ENCODE measurements around the gene MBD5. TPM values are rescaled to one million over a fixed set of nuclear protein-coding genes. Genes with fewer than 3 reads are reported as not detected.

Gene MBD5
- total RNA-seq (10 to 100 TPM; 15.6 to 61.7 (median 42.3) TPM), polyA plus RNA-seq (10 to 100 TPM in 2 of 3 donors, 1 to 10 TPM in 1; 5.6 to 26.4 (median 24.8) TPM)
- long read RNA-seq, donor 1, full-length matches to known transcripts: 6 of 6 reads
- long read RNA-seq, donor 1, partial matches to known transcripts: 0 of 6 reads
- long read RNA-seq, donor 1, other reads (novel, unspliced or antisense): 0 of 6 reads
- long read RNA-seq, donor 2, full-length matches to known transcripts: 3 of 3 reads
- long read RNA-seq, donor 2, partial matches to known transcripts: 0 of 3 reads
- long read RNA-seq, donor 2, other reads (novel, unspliced or antisense): 0 of 3 reads
- long read RNA-seq, donor 3, full-length matches to known transcripts: 2 of 2 reads
- long read RNA-seq, donor 3, partial matches to known transcripts: 0 of 2 reads
- long read RNA-seq, donor 3, other reads (novel, unspliced or antisense): 0 of 2 reads
- long read RNA-seq, donor 4, full-length matches to known transcripts: 2 of 4 reads
- long read RNA-seq, donor 4, partial matches to known transcripts: 0 of 4 reads
- long read RNA-seq, donor 4, other reads (novel, unspliced or antisense): 2 of 4 reads
- long read RNA-seq, donor 5, full-length matches to known transcripts: 1 of 2 reads
- long read RNA-seq, donor 5, partial matches to known transcripts: 1 of 2 reads
- long read RNA-seq, donor 5, other reads (novel, unspliced or antisense): 0 of 2 reads
- long read RNA-seq, donor 6, full-length matches to known transcripts: 3 of 12 reads
- long read RNA-seq, donor 6, partial matches to known transcripts: 4 of 12 reads
- long read RNA-seq, donor 6, other reads (novel, unspliced or antisense): 5 of 12 reads
- long read RNA-seq, donor 7, partial matches to known transcripts: 0 of 1 reads
- long read RNA-seq, donor 7, other reads (novel, unspliced or antisense): 0 of 1 reads
- long read RNA-seq, donor 8, full-length matches to known transcripts: 3 of 3 reads
- long read RNA-seq, donor 8, partial matches to known transcripts: 0 of 3 reads
- long read RNA-seq, donor 8, other reads (novel, unspliced or antisense): 0 of 3 reads
- long read RNA-seq, donor 9, partial matches to known transcripts: 0 of 2 reads
- long read RNA-seq, donor 9, other reads (novel, unspliced or antisense): 0 of 2 reads
- long read RNA-seq, donor 10, partial matches to known transcripts: 0 of 1 reads
- long read RNA-seq, donor 10, other reads (novel, unspliced or antisense): 0 of 1 reads

- peak in 6 of 7 donors; percentile 53 to 77 (median 58) for DNase-seq
- TF ChIP-seq, protein P1, sequence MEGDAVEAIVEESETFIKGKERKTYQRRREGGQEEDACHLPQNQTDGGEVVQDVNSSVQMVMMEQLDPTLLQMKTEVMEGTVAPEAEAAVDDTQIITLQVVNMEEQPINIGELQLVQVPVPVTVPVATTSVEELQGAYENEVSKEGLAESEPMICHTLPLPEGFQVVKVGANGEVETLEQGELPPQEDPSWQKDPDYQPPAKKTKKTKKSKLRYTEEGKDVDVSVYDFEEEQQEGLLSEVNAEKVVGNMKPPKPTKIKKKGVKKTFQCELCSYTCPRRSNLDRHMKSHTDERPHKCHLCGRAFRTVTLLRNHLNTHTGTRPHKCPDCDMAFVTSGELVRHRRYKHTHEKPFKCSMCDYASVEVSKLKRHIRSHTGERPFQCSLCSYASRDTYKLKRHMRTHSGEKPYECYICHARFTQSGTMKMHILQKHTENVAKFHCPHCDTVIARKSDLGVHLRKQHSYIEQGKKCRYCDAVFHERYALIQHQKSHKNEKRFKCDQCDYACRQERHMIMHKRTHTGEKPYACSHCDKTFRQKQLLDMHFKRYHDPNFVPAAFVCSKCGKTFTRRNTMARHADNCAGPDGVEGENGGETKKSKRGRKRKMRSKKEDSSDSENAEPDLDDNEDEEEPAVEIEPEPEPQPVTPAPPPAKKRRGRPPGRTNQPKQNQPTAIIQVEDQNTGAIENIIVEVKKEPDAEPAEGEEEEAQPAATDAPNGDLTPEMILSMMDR (IDR thresholded peaks at IDR 0.05): no peak
- peak; percentile 9 to 64 for TF ChIP-seq POLR2A (IDR thresholded peaks at IDR 0.05)
- peak within 1 kb of the TSS; percentile 65 to 79 (median 73) for H3K4me3 ChIP-seq
- intact Hi-C loops (cut with DNase I): no loop called here
- 0 to 3% (median 0%) methylated on average over 10 to 11 of the region's 11 CpGs for WGBS, 4 donors
- H3K27ac ChIP-seq: peak within 1 kb of the TSS; percentile 88 to 98 (median 95)
- H3K4me1 ChIP-seq (replicated peaks in 1 of 2): peaks cover 15 to 55% of the 10 kb centered on the region in 2 donors
- no peaks in the 10 kb centered on the region for H3K27me3 ChIP-seq
- H3K9me3 ChIP-seq (replicated peaks in 1 of 3): no peaks in the 10 kb centered on the region
- H3K36me3 ChIP-seq (replicated peaks in 1 of 2): no peaks in the 10 kb centered on the region
Measured at GRCh38 chr2:148021059-148021861, at the start of gene MBD5. Gene MBD5 (plus strand): TSS chr2:148021091.

GRCh38 chr2:147976102-147976501 lies 44.8 kb upstream of the MBD5 start:
- no peak overlapping the region for H3K4me3 ChIP-seq
- H3K27me3 ChIP-seq: no peaks in the 10 kb centered on the region
- H3K4me1 ChIP-seq (replicated peaks in 1 of 2): peaks cover 0 to 5% of the 10 kb centered on the region in 2 donors
- H3K27ac ChIP-seq: no peak overlapping the region
- intact Hi-C loops (cut with DNase I): no loop called here
- no peaks in the 10 kb centered on the region for H3K36me3 ChIP-seq (replicated peaks in 1 of 2)
- H3K9me3 ChIP-seq (replicated peaks in 1 of 3): no peaks in the 10 kb centered on the region
- no peak for DNase-seq
- TF ChIP-seq, protein P1 (IDR thresholded peaks at IDR 0.05): no peak
- TF ChIP-seq POLR2A (IDR thresholded peaks at IDR 0.05): no peak
- WGBS, 4 donors: 37 to 56% (median 52%) methylated on average over 2 of the region's 2 CpGs

- Histone ChIP-seq H3K27ac (no peak overlapping the region), H3K9me3 (replicated peaks in 1 of 3) (no peaks in the 10 kb centered on the region), H3K27me3 (no peaks in the 10 kb centered on the region), H3K4me3 (no peak overlapping the region), H3K36me3 (replicated peaks in 1 of 2) (no peaks in the 10 kb centered on the region), H3K4me1 (replicated peaks in 1 of 2) (peaks cover 0 to 5% of the 10 kb centered on the region in 2 donors)
- intact Hi-C loops (cut with DNase I): no loop called here
- no peak for DNase-seq
- TF ChIP-seq POLR2A (IDR thresholded peaks at IDR 0.05): no peak
- TF ChIP-seq, protein P1 (IDR thresholded peaks at IDR 0.05): no peak
- 96 to 100% (median 99%) methylated on average over 2 to 3 of the region's 3 CpGs for WGBS, 4 donors
Measured at GRCh38 chr2:147977679-147978078, 43.2 kb upstream of the MBD5 start.

Measured in adrenal gland (tissue), 19 donors.